Measurements from ENCODE around the gene TBCE.
"Not testable (repeated sequence)": the region's sequence is repeated elsewhere in the genome, so short reads cannot be mapped to it uniquely, and the experiment has no call there.

Gene TBCE

DNA sequence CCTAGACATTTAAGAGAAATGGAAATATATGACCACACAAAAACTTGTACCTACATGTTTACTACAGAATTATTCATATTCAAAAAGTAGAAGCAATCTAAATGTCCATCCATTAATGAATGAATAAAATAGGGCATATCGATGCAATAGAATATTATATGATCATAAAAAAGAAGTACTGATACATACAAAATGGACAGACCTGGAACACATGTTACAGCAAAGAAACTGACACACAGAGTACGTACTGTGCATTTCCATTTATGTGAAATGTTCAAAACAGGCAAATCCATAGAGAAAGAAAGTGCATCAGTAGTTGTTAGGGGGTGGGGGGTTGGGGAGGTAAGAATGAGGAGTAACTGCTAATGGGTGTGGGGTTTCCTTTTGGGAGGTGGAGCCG is 97.8 kb downstream of the TBCE start:
- DNase-seq (ENCODE audit: low spot score), result no peak
- Mint-ChIP-seq H3K4me1 (ENCODE audit: low read depth) (peaks cover 19% of the 10 kb centered on the region), H3K9me3 (no peaks in the 10 kb centered on the region), H3K36me3 (ENCODE audit: low read depth) (peaks cover 2% of the 10 kb centered on the region), H3K27me3 (ENCODE audit: low read depth) (no peaks in the 10 kb centered on the region), H3K4me3 (no peak overlapping the region), H3K27ac (no peak overlapping the region)

DNA sequence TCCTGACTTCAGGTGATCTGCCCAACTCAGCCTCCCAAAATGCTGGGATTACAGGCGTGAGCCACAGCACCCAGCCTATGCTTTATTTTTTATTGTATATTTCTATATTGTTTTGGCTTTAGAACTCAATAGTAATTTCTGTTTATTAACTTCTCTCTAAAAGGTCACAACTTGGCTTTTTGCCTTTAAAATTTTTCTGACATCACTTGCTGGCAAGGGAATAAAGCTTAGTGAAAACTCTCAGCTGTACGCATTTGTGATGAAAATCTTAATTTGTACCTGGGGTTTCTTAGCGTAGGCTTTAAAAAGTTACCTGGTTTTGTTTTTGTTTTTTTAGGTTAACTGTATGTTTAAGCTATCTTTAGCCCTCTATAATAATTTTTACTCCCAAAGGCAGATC is 100.8 kb downstream of the TBCE start:
- H3K9me3 Mint-ChIP-seq, result no peaks in the 10 kb centered on the region
- no peaks in the 10 kb centered on the region for H3K36me3 Mint-ChIP-seq (ENCODE audit: low read depth)
- DNase-seq (ENCODE audit: low spot score), result no peak
- H3K27ac Mint-ChIP-seq, result no peak overlapping the region
- H3K27me3 Mint-ChIP-seq (ENCODE audit: low read depth), result no peaks in the 10 kb centered on the region
- H3K4me3 Mint-ChIP-seq, result no peak overlapping the region
- H3K4me1 Mint-ChIP-seq (ENCODE audit: low read depth), result peaks cover 5% of the 10 kb centered on the region

- DNase-seq (ENCODE audit: low spot score), result no peak
- no peaks in the 10 kb centered on the region for H3K36me3 Mint-ChIP-seq (ENCODE audit: low read depth)
- no peaks in the 10 kb centered on the region for H3K27me3 Mint-ChIP-seq (ENCODE audit: low read depth)
- no peak overlapping the region for H3K4me3 Mint-ChIP-seq
- H3K27ac Mint-ChIP-seq, result no peak overlapping the region
- H3K9me3 Mint-ChIP-seq, result no peaks in the 10 kb centered on the region
- peaks cover 7% of the 10 kb centered on the region for H3K4me1 Mint-ChIP-seq (ENCODE audit: low read depth)
Measured at GRCh38 chr1:235468970-235469369, 101.7 kb downstream of the TBCE start.

GRCh38 chr1:235469897-235470296 is 102.7 kb downstream of the TBCE start:
- H3K4me1 Mint-ChIP-seq (ENCODE audit: low read depth); DNase-seq (ENCODE audit: low spot score); H3K36me3 Mint-ChIP-seq (ENCODE audit: low read depth); H3K27ac Mint-ChIP-seq; H3K4me3 Mint-ChIP-seq; H3K9me3 Mint-ChIP-seq; H3K27me3 Mint-ChIP-seq (ENCODE audit: low read depth): not testable (repeated sequence)

DNA sequence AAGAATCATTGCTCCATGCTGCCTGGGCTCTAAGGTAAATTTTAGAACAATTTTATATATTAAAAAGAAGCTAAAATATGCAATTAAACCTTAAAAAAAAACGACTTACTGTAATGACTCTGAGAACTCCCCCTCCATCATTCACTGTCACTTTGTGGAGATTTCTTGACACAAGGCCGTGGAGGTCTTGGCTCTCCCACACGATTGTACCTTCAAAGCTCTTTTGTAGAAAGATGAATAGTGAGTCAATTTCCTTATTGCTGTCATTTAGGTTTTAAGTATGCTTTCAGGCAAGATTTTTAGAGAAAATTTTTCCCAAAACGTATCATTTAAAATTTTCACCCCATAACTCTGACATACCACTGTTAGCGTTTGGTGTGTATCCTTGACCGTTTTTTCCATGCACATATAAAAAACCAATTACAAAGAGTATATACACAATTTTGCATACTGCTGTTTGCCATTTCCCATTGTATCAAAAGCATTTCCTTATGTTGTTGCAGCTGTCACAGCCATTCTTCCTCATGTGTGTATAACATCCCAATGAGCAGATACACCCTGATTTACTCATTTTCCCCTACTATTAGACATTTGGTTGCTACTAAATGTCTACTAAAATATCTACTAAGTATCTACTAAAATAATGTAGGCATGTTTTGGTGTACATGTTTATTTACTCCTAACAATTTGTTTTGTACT is 103.7 kb downstream of the TBCE start:
- no peak overlapping the region for H3K27ac Mint-ChIP-seq
- H3K4me1 Mint-ChIP-seq (ENCODE audit: low read depth), result peaks cover 2% of the 10 kb centered on the region
- DNase-seq (ENCODE audit: low spot score), result no peak
- no peaks in the 10 kb centered on the region for H3K27me3 Mint-ChIP-seq (ENCODE audit: low read depth)
- no peaks in the 10 kb centered on the region for H3K9me3 Mint-ChIP-seq
- H3K36me3 Mint-ChIP-seq (ENCODE audit: low read depth), result no peaks in the 10 kb centered on the region
- no peak overlapping the region for H3K4me3 Mint-ChIP-seq

DNA sequence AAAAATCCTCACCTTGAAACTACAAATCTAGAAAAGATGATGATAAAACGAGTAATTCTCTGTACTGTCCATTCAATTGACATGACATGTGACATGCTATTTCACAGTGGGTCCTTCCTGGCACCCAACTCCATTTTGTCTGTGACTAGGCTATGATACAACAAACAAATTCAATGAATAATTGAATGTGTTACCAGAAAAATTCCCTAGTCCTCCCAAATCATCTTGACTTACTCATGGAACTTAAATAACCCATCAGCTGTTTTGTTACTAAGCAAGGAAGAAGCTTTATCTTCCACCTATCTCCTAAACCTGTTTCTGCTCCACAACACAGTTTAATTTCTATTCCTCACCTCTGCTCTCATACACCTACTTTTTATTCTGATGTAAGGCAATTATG is 106.6 kb downstream of the TBCE start:
- Mint-ChIP-seq H3K9me3 (no peaks in the 10 kb centered on the region), H3K4me1 (ENCODE audit: low read depth) (peaks cover 2% of the 10 kb centered on the region), H3K27me3 (ENCODE audit: low read depth) (no peaks in the 10 kb centered on the region), H3K4me3 (no peak overlapping the region), H3K36me3 (ENCODE audit: low read depth) (peaks cover 8% of the 10 kb centered on the region), H3K27ac (no peak overlapping the region)
- no peak for DNase-seq (ENCODE audit: low spot score)

GRCh38 chr1:235483090-235483489 is 115.9 kb downstream of the TBCE start:
- peaks cover 10% of the 10 kb centered on the region for H3K36me3 Mint-ChIP-seq (ENCODE audit: low read depth)
- H3K4me3 Mint-ChIP-seq, result no peak overlapping the region
- no peaks in the 10 kb centered on the region for H3K27me3 Mint-ChIP-seq (ENCODE audit: low read depth)
- no peak overlapping the region for H3K27ac Mint-ChIP-seq
- H3K4me1 Mint-ChIP-seq (ENCODE audit: low read depth), result no peaks in the 10 kb centered on the region
- DNase-seq (ENCODE audit: low spot score), result no peak
- no peaks in the 10 kb centered on the region for H3K9me3 Mint-ChIP-seq

GRCh38 chr1:235485558-235485957 is 118.3 kb downstream of the TBCE start:
- H3K27me3 Mint-ChIP-seq (ENCODE audit: low read depth), result no peaks in the 10 kb centered on the region
- DNase-seq (ENCODE audit: low spot score), result no peak
- H3K4me3 Mint-ChIP-seq, result no peak overlapping the region
- no peak overlapping the region for H3K27ac Mint-ChIP-seq
- H3K4me1 Mint-ChIP-seq (ENCODE audit: low read depth), result no peaks in the 10 kb centered on the region
- peaks cover 9% of the 10 kb centered on the region for H3K36me3 Mint-ChIP-seq (ENCODE audit: low read depth)
- H3K9me3 Mint-ChIP-seq, result no peaks in the 10 kb centered on the region

GRCh38 chr1:235486321-235486720 is 119.1 kb downstream of the TBCE start:
- no peak overlapping the region for H3K4me3 Mint-ChIP-seq
- H3K36me3 Mint-ChIP-seq (ENCODE audit: low read depth), result peaks cover 7% of the 10 kb centered on the region
- H3K27ac Mint-ChIP-seq, result no peak overlapping the region
- no peaks in the 10 kb centered on the region for H3K4me1 Mint-ChIP-seq (ENCODE audit: low read depth)
- H3K27me3 Mint-ChIP-seq (ENCODE audit: low read depth), result no peaks in the 10 kb centered on the region
- DNase-seq (ENCODE audit: low spot score), result no peak
- H3K9me3 Mint-ChIP-seq, result no peaks in the 10 kb centered on the region

- Mint-ChIP-seq H3K36me3 (ENCODE audit: low read depth) (peaks cover 11% of the 10 kb centered on the region), H3K4me1 (ENCODE audit: low read depth) (peaks cover 17% of the 10 kb centered on the region), H3K27me3 (ENCODE audit: low read depth) (peaks cover 2% of the 10 kb centered on the region), H3K27ac (no peak overlapping the region), H3K4me3 (no peak overlapping the region), H3K9me3 (no peaks in the 10 kb centered on the region)
- DNase-seq (ENCODE audit: low spot score), result no peak
Measured at GRCh38 chr1:235491644-235492043, 124.4 kb downstream of the TBCE start.

- H3K27me3 Mint-ChIP-seq (ENCODE audit: low read depth), result peaks cover 2% of the 10 kb centered on the region
- H3K27ac Mint-ChIP-seq, result no peak overlapping the region
- H3K4me3 Mint-ChIP-seq, result no peak overlapping the region
Measured at GRCh38 chr1:235494531-235494930, 127.3 kb downstream of the TBCE start.

GRCh38 chr1:235495030-235495429 is 127.8 kb downstream of the TBCE start:
- Mint-ChIP-seq H3K27me3 (ENCODE audit: low read depth) (peaks cover 2% of the 10 kb centered on the region), H3K4me1 (ENCODE audit: low read depth) (peaks cover 17% of the 10 kb centered on the region), H3K4me3 (no peak overlapping the region), H3K9me3 (no peaks in the 10 kb centered on the region), H3K27ac (no peak overlapping the region), H3K36me3 (ENCODE audit: low read depth) (peaks cover 11% of the 10 kb centered on the region)
- no peak for DNase-seq (ENCODE audit: low spot score)

More at GRCh38 chr1:235494531-235494930, 127.3 kb downstream of the TBCE start:
- DNase-seq (ENCODE audit: low spot score), result no peak
- Mint-ChIP-seq H3K9me3 (no peaks in the 10 kb centered on the region), H3K4me1 (ENCODE audit: low read depth) (peaks cover 17% of the 10 kb centered on the region), H3K36me3 (ENCODE audit: low read depth) (peaks cover 11% of the 10 kb centered on the region)

DNA sequence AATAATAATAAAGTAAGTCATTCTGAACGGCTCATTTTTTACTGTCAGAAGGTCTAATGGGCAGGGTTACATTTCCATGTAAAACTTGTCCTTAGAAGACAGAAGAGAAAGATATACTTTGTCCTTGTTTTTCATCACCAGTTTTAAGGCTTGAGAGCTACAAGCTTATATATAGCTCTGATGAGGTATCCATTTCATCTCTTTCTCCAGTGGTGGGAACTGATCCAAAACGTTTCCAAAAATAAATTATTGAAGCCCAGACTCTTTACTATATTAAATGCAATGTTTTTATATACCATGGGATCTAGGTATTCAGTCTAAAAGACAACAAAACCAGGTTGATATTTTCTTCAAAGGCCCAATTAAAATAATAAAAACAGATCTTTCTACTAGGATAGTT is 128.3 kb downstream of the TBCE start:
- Mint-ChIP-seq H3K36me3 (ENCODE audit: low read depth) (peaks cover 13% of the 10 kb centered on the region), H3K27me3 (ENCODE audit: low read depth) (peaks cover 2% of the 10 kb centered on the region), H3K27ac (no peak overlapping the region), H3K9me3 (no peaks in the 10 kb centered on the region), H3K4me1 (ENCODE audit: low read depth) (peaks cover 20% of the 10 kb centered on the region), H3K4me3 (no peak overlapping the region)
- no peak for DNase-seq (ENCODE audit: low spot score)

DNA sequence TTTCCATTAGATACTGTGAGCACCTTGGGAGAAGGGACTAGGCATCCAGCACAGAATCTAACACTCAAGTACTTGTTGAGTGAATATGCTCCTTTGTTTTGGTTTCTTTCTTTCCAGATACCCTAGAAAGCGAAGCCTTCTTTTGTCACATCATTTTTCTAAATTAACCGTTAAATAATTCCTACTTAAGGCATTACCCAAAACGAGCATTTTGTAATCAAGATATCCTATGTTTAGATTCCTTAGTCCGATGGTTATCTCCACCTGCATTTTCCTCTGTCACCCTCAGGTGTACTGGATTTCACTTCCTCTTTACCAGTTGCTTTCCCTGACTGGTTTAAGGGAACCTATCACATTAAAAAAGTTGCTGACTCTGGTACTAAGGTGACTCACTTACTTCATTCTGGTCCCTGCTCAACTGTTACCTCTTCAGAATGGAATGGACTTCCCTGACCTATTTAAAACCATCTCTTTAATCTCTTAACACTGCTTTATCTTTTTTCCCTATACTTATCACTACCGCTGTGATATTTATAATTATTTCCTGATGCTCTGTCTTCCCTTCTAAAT is 133.8 kb downstream of the TBCE start:
- Mint-ChIP-seq H3K27ac (no peak overlapping the region), H3K9me3 (no peaks in the 10 kb centered on the region), H3K4me3 (no peak overlapping the region), H3K27me3 (ENCODE audit: low read depth) (peaks cover 4% of the 10 kb centered on the region), H3K36me3 (ENCODE audit: low read depth) (peaks cover 3% of the 10 kb centered on the region), H3K4me1 (ENCODE audit: low read depth) (peaks cover 21% of the 10 kb centered on the region)
- no peak for DNase-seq (ENCODE audit: low spot score)
